GM18507 (cell line): Measurements from ENCODE around the gene ZGLP1.

Source experiments
- DNase-seq: peaks from one replicate; pipeline ENCODE4 v3.0.0; 2011; ENCODE audit warnings: low read depth; ENCODE audit not compliant: insufficient read length; ENCODE audit errors: extremely low spot score
- FAIRE-seq: peaks from 2 replicates; lab custom pipeline; 2011; peaks lifted over from hg19 to GRCh38; lab: Jason Lieb, UNC

The ZGLP1 gene

GRCh38 chr19:10258080-10258710, 51.4 kb downstream of the ZGLP1 start:
- no peak for DNase-seq
- no peak for FAIRE-seq

- FAIRE-seq, result no peak
- no peak for DNase-seq
Observed at GRCh38 chr19:10256970-10257615, 52.5 kb downstream of the ZGLP1 start.

- DNase-seq (no peak), FAIRE-seq (no peak)
Observed at GRCh38 chr19:10256551-10256950, 53.1 kb downstream of the ZGLP1 start.

GRCh38 chr19:10255358-10255757, 54.3 kb downstream of the ZGLP1 start:
- DNase-seq (no peak), FAIRE-seq (no peak)
